Breast epithelium (tissue), 3 donors: ENCODE data around the gene NME3.

Experiments used
- CTCF ChIP-seq, 3 donors: fragments of 450-650 bp; IDR thresholded peaks; one replicate each; pipeline ENCODE4 v1.5.1; 2016 to 2017; ENCODE audit warnings: antibody characterized with exemption in 3 of 3, mild to moderate bottlenecking in 3 of 3, moderate library complexity in 3 of 3
- POLR2A ChIP-seq: fragments of 450-650 bp; IDR thresholded peaks from one replicate; pipeline ENCODE4 v1.6.1; 2016; ENCODE audit warnings: antibody characterized with exemption, mild to moderate bottlenecking, moderate library complexity
- POLR2AphosphoS5 ChIP-seq, 3 donors: sonication (generic); formaldehyde crosslinking; IDR thresholded peaks; one replicate each; pipeline ENCODE4 v1.6.1; 2017; ENCODE audit warnings: antibody characterized with exemption in 3 of 3

DNA sequence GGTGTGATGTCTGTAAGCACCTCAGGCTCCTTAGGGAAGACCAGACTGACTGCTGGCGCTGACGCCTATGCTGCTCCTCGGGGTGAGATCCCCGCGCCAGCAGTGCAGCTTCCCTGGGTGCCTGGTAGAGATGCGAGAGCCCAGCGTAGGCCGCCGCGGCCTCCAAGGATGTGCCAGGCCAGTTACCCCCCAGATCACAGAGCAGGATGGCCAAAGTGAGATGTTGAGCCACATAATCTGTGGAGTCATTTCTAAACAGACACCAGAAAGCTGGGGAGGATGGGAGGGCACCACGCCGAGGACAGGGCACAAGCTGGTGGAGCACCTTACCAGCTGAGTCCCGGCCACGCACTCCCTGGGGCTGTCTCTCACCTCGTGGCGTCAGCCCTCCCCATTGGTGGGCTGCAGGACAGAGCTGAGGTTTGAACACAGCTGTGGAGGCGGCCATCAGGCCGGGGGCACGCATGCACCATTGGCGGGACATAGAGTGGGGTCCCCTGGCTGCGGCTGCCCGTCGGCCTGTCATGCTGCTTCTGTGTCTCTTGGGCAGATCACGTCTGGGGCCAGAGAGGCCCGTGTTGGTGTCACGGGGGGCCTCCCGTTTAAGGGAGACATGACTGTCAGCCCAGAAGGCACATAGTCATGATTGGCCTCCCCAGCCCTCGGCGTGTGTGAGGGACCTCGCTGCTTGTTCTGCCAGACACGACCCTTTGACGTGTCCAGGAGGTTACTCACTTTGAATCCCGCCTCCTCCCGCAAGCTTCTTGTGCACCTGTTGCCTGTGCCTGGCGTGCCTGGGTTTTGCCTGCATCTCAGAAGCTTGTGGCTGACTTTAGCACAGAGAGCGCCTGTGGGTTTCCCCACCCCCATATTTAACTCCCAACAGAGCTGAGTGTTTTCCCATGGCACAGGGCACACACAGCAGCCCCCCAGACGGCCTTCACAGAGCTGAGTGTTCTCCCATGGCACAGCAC, 43.4 kb downstream of the NME3 start:
- no peak for TF ChIP-seq CTCF (IDR thresholded peaks at IDR 0.05)
- TF ChIP-seq POLR2AphosphoS5 (IDR thresholded peaks at IDR 0.05), result no peak
- no peak for TF ChIP-seq POLR2A
